ENCODE results near the gene INTS14. TPM values are rescaled to one million over a fixed set of nuclear protein-coding genes. Genes with fewer than 3 reads are reported as not detected.

Gene INTS14
- total RNA-seq, 1 experiment from 2014 or later, result 44.7 TPM

DNA sequence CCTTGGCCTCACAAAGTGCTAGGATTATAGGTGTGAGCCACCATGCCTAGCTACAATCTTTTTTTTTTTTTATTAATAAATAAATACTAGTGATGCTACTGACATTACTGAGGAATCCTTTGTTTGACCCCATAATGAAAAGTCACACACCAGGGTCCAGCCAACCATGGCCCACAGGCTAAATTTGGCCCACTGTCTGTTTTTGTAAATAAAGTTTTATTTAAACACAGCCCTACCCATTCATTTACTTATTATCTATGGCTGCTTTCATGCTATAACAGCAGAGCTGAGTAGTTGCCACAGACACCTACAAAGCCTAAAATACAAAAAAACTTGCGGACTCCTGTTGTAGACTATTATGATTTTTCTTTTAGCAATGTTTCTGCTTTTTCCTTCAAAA is 7.4 kb downstream of the INTS14 start:
- H4K20me1 ChIP-seq (ENCODE audit: control insufficient read depth, insufficient read depth, insufficient read length), result no peaks in the 10 kb centered on the region
- no peak overlapping the region for H2BK15ac ChIP-seq (ENCODE audit: low read depth, low read length)
- no peaks in the 10 kb centered on the region for H3K27me3 Mint-ChIP-seq (ENCODE audit: low read depth)
- no peak for TF ChIP-seq CTCF (conservative IDR thresholded peaks at IDR 0.05)
- H3K23me2 ChIP-seq (ENCODE audit: insufficient read length, low read depth, low read length, poor library complexity, severe bottlenecking), result no peaks in the 10 kb centered on the region
- H2BK5ac ChIP-seq (ENCODE audit: insufficient read length, low read length), result no peak overlapping the region
- no peak overlapping the region for H3K23ac ChIP-seq (ENCODE audit: insufficient read length, low read depth, low read length)
- H3K4me2 ChIP-seq (ENCODE audit: insufficient read depth, insufficient read length, low read length), result no peak overlapping the region
- no peak overlapping the region for H4K91ac ChIP-seq (ENCODE audit: insufficient read length, low read depth, low read length)
- H3K18ac ChIP-seq (ENCODE audit: insufficient read length, low read depth, low read length), result no peak overlapping the region
- H3T11ph ChIP-seq (ENCODE audit: low read length), result no peak overlapping the region
- no peak overlapping the region for H3K4me3 Mint-ChIP-seq
- H4K5ac ChIP-seq (ENCODE audit: insufficient read length, low read depth, low read length), result no peak overlapping the region
- no peak overlapping the region for H2BK120ac ChIP-seq (ENCODE audit: low read depth, low read length, poor library complexity, severe bottlenecking)
- H2BK12ac ChIP-seq (ENCODE audit: insufficient read length, low read depth, low read length), result no peak overlapping the region
- no peak overlapping the region for H2AFZ ChIP-seq (ENCODE audit: low read length)
- no peak for DNase-seq
- H3K36me3 Mint-ChIP-seq (ENCODE audit: insufficient read depth in 1 of 3, low read depth in 3 of 3), result peaks cover 0 to 46% (median 43%) of the 10 kb centered on the region in 3 experiments; a peak in 6 of 7 replicates
- H3K79me1 ChIP-seq (ENCODE audit: insufficient read depth, low read depth, low read length, poor library complexity, severe bottlenecking), result no peaks in the 10 kb centered on the region
- no peak overlapping the region for H3K14ac ChIP-seq (ENCODE audit: insufficient read depth, low read length)
- H3K27me3 ChIP-seq (ENCODE audit: insufficient read depth, low read length), result no peaks in the 10 kb centered on the region
- no peak overlapping the region for H4K8ac ChIP-seq (replicated peaks; ENCODE audit: insufficient read length, low read depth, low read length)
- H2BK20ac ChIP-seq (ENCODE audit: low read depth, low read length, poor library complexity, severe bottlenecking), result no peak overlapping the region
- H2AK5ac ChIP-seq (ENCODE audit: insufficient read length, low read length), result no peak overlapping the region
- no peaks in the 10 kb centered on the region for H3K9me3 ChIP-seq (ENCODE audit: control insufficient read depth, low read depth, low read length)
- H3K4me1 Mint-ChIP-seq, result no peaks in the 10 kb centered on the region
- H3K79me2 ChIP-seq (ENCODE audit: insufficient read depth, low read length), result no peaks in the 10 kb centered on the region
- no peak overlapping the region for H3K27ac Mint-ChIP-seq
- H3K4ac ChIP-seq (ENCODE audit: low read depth, low read length), result no peak overlapping the region
- H3K9ac ChIP-seq (ENCODE audit: extremely low read depth, insufficient read length, low read length), result no peak overlapping the region
- H3K4me1 ChIP-seq (ENCODE audit: insufficient read depth, low read length), result no peaks in the 10 kb centered on the region
- no CpG with 5 or more reads among the region's 1 CpG for WGBS (ENCODE audit: extremely low coverage, insufficient read length, low lambda C conversion rate)
- H3K27ac ChIP-seq (ENCODE audit: insufficient read length, low read depth, low read length), result no peak overlapping the region
- H3K9me3 Mint-ChIP-seq, result no peaks in the 10 kb centered on the region
- H3K56ac ChIP-seq (ENCODE audit: insufficient read length, low read depth, low read length), result no peak overlapping the region
